HepG2 (cell line): ENCODE data around the gene PSMB2. TPM values are rescaled to one million over a fixed set of nuclear protein-coding genes. Genes with fewer than 3 reads are reported as not detected.

Source experiments
- ETV6 ChIP-seq: sonication (generic); formaldehyde crosslinking; conservative IDR thresholded peaks from 2 replicates; pipeline ENCODE4 v1.4.0; 2020; ENCODE audit warnings: missing genetic modification reagents
- HOXA7 ChIP-seq: sonication (generic); formaldehyde crosslinking; IDR thresholded peaks from 2 replicates; pipeline ENCODE4 v1.8.1; 2022; ENCODE audit warnings: mild to moderate bottlenecking, missing genetic modification reagents, moderate library complexity
- SMARCC2 ChIP-seq: fragments of 450-650 bp; IDR thresholded peaks from 2 replicates; pipeline ENCODE4 v1.6.1; 2017; ENCODE audit warnings: antibody characterized with exemption, mild to moderate bottlenecking
- SP2 ChIP-seq: sonication (generic); formaldehyde crosslinking; IDR thresholded peaks from 2 replicates; pipeline ENCODE4 v1.5.1; 2020; ENCODE audit warnings: mild to moderate bottlenecking, missing genetic modification reagents
- ZFP62 ChIP-seq: sonication (generic); formaldehyde crosslinking; IDR thresholded peaks from 2 replicates; pipeline ENCODE4 v1.4.0; 2020; ENCODE audit warnings: missing genetic modification reagents
- ZNF20 ChIP-seq: sonication (generic); formaldehyde crosslinking; IDR thresholded peaks from 2 replicates; pipeline ENCODE4 v1.4.0; 2020; ENCODE audit warnings: mild to moderate bottlenecking, moderate library complexity, missing genetic modification reagents
- ZNF282 ChIP-seq: fragments of 450-650 bp; IDR thresholded peaks from 2 replicates; pipeline ENCODE4 v1.6.1; 2018; ENCODE audit not compliant: partially characterized antibody
- ZNF432 ChIP-seq: sonication (generic); formaldehyde crosslinking; IDR thresholded peaks from 2 replicates; pipeline ENCODE4 v1.5.0; 2020; ENCODE audit warnings: missing genetic modification reagents, mild to moderate bottlenecking, borderline replicate concordance
- ZNF564 ChIP-seq: sonication (generic); formaldehyde crosslinking; IDR thresholded peaks from 2 replicates; pipeline ENCODE4 v1.8.1; 2023; ENCODE audit warnings: mild to moderate bottlenecking, missing genetic modification reagents
- ZNF607 ChIP-seq: sonication (generic); formaldehyde crosslinking; IDR thresholded peaks from 2 replicates; pipeline ENCODE4 v1.5.1; 2020; ENCODE audit warnings: missing genetic modification reagents, mild to moderate bottlenecking, borderline replicate concordance
- ZNF737 ChIP-seq: sonication (generic); formaldehyde crosslinking; IDR thresholded peaks from 2 replicates; pipeline ENCODE4 v1.5.0; 2020; ENCODE audit warnings: missing genetic modification reagents, mild to moderate bottlenecking, borderline replicate concordance
- ZNF780A ChIP-seq: sonication (generic); formaldehyde crosslinking; IDR thresholded peaks from 2 replicates; pipeline ENCODE4 v1.8.0; 2022; ENCODE audit warnings: mild to moderate bottlenecking, missing genetic modification reagents, moderate library complexity
- polyA plus RNA-seq, 8 experiments: library from polyadenylated mRNA; depleted of rRNA in 3 of 8; stranded (reverse) in 7 of 8; unstranded in 1 of 8; fragments of >200 nt; fragmentation: Illumina TruSeq in 4 of 8; extraction: Trizol in 4 of 8; gene quantifications; 2 replicates each; pipeline versions ENCODE4 v1.2.1 to v1.2.3, GENCODE V29; 2011 to 2016; ENCODE audit warnings: low read depth in 4 of 8, missing spikeins in 1 of 8, mixed read lengths in 1 of 8; ENCODE audit not compliant: insufficient read depth in 1 of 8
- total RNA-seq, 5 experiments: library from RNA; depleted of rRNA; stranded (reverse); fragments of >200 nt; fragmentation: Illumina TruSeq; extraction: Trizol; gene quantifications; 2 replicates each; pipeline ENCODE4 v1.2.3, GENCODE V29; 2016; ENCODE audit warnings: low read depth in 1 of 5
- TF ChIP-seq, protein P1 (sequence below): sonication (generic); formaldehyde crosslinking; IDR thresholded peaks from 2 replicates; pipeline ENCODE4 v1.4.0; 2020; ENCODE audit warnings: low read depth, missing genetic modification reagents
- TF ChIP-seq, protein P2 (sequence below): IDR thresholded peaks from 2 replicates; pipeline ENCODE4 v1.6.1; 2012; ENCODE audit warnings: low read depth, low read length, improper control_type of control experiment
- TF ChIP-seq, protein P3 (sequence below): sonication (generic); formaldehyde crosslinking; IDR thresholded peaks from 2 replicates; pipeline ENCODE4 v1.4.0; 2020; ENCODE audit warnings: mild to moderate bottlenecking, missing genetic modification reagents
- TF ChIP-seq, protein P4 (sequence below): sonication (generic); formaldehyde crosslinking; IDR thresholded peaks from 2 replicates; pipeline ENCODE4 v1.9.0; 2021; ENCODE audit warnings: missing genetic modification reagents, mild to moderate bottlenecking, borderline replicate concordance
- TF ChIP-seq, protein P5 (sequence below): sonication (generic); formaldehyde crosslinking; conservative IDR thresholded peaks from 2 replicates; pipeline ENCODE4 v1.8.0; 2022; ENCODE audit warnings: low read depth, missing genetic modification reagents
- TF ChIP-seq, protein P6 (sequence below): sonication (generic); formaldehyde crosslinking; IDR thresholded peaks from 2 replicates; pipeline ENCODE4 v1.5.0; 2020; ENCODE audit warnings: mild to moderate bottlenecking, low read depth, missing genetic modification reagents, borderline replicate concordance

PSMB2 gene
- total and polyA plus RNA-seq, 2 of the 13 experiments (the other 11 are each of a cell fraction or from before 2014, with no cell fraction given), result 60.6 to 62.2 TPM

DNA sequence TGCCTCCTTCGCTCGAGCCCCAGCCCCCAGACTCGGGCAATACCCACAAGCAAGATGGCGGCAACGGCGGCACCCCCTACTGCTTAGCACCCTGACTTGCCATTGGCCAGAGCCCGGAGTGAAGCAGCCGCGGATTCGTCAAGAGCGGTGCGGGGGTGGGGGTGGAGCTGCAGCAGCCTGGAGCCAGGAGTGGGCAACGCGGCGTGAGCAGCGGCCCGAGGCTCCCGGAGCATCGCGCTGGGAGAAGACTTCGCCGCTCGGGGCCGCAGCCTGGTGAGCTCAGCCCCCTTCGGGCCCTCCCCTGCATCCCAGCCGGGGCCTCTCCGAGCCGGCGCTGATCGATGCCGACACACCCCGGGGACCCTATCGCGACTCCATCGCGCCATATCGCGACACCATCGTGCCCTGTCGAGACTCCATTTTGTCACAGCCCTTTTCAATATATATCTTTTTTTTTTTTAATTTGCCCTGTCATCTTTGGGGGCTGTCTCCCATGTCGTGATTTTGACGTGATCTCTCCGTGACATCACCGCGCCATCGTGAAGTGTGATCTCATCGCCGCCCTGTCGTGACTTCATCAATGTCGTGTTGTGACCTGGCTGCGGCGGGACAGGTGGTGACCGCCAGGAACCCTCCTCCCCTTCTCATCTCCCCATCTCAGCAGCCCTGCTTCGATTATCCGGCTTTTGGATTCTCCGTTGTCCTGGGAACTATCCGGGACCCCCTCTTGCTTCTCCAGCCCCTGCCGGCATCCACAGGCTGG is 83.5 kb downstream of the PSMB2 start, which contains the start of gene NCDN (continued):
- TF ChIP-seq ETV6 (CRISPR knock-in tag) (peak; percentile 33; the same call in 1 of the 2 replicates), SP2 (CRISPR knock-in tag) (peak; percentile 75), ZNF20 (CRISPR knock-in tag) (no peak), ZFP62 (CRISPR knock-in tag) (0 out of 2 replicates have a peak, but pooled peaks have one; percentile 35), SMARCC2 (no peak), ZNF607 (CRISPR knock-in tag) (0 out of 2 replicates have a peak, but pooled peaks have one; percentile 36), ZNF780A (CRISPR knock-in tag) (no peak), ZNF432 (CRISPR knock-in tag) (no peak), ZNF737 (CRISPR knock-in tag) (no peak), ZNF564 (no peak), ZNF282 (no peak), HOXA7 (no peak)
- TF ChIP-seq, protein P1, sequence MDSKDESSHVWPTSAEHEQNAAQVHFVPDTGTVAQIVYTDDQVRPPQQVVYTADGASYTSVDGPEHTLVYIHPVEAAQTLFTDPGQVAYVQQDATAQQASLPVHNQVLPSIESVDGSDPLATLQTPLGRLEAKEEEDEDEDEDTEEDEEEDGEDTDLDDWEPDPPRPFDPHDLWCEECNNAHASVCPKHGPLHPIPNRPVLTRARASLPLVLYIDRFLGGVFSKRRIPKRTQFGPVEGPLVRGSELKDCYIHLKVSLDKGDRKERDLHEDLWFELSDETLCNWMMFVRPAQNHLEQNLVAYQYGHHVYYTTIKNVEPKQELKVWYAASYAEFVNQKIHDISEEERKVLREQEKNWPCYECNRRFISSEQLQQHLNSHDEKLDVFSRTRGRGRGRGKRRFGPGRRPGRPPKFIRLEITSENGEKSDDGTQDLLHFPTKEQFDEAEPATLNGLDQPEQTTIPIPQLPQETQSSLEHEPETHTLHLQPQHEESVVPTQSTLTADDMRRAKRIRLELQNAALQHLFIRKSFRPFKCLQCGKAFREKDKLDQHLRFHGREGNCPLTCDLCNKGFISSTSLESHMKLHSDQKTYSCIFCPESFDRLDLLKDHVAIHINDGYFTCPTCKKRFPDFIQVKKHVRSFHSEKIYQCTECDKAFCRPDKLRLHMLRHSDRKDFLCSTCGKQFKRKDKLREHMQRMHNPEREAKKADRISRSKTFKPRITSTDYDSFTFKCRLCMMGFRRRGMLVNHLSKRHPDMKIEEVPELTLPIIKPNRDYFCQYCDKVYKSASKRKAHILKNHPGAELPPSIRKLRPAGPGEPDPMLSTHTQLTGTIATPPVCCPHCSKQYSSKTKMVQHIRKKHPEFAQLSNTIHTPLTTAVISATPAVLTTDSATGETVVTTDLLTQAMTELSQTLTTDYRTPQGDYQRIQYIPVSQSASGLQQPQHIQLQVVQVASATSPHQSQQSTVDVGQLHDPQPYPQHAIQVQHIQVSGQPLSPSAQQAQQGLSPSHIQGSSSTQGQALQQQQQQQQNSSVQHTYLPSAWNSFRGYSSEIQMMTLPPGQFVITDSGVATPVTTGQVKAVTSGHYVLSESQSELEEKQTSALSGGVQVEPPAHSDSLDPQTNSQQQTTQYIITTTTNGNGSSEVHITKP (CRISPR knock-in tag), result no peak
- TF ChIP-seq, protein P2, sequence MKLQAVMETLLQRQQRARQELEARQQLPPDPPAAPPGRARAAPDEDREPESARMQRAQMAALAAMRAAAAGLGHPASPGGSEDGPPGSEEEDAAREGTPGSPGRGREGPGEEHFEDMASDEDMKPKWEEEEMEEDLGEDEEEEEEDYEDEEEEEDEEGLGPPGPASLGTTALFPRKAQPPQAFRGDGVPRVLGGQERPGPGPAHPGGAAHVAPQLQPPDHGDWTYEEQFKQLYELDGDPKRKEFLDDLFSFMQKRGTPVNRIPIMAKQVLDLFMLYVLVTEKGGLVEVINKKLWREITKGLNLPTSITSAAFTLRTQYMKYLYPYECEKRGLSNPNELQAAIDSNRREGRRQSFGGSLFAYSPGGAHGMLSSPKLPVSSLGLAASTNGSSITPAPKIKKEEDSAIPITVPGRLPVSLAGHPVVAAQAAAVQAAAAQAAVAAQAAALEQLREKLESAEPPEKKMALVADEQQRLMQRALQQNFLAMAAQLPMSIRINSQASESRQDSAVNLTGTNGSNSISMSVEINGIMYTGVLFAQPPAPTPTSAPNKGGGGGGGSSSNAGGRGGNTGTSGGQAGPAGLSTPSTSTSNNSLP, result 0 out of 2 replicates have a peak, but pooled peaks have one; percentile 26
- TF ChIP-seq, protein P3, sequence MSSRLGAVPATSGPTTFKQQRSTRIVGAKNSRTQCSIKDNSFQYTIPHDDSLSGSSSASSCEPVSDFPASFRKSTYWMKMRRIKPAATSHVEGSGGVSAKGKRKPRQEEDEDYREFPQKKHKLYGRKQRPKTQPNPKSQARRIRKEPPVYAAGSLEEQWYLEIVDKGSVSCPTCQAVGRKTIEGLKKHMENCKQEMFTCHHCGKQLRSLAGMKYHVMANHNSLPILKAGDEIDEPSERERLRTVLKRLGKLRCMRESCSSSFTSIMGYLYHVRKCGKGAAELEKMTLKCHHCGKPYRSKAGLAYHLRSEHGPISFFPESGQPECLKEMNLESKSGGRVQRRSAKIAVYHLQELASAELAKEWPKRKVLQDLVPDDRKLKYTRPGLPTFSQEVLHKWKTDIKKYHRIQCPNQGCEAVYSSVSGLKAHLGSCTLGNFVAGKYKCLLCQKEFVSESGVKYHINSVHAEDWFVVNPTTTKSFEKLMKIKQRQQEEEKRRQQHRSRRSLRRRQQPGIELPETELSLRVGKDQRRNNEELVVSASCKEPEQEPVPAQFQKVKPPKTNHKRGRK (CRISPR knock-in tag), result no peak
- TF ChIP-seq, protein P4, sequence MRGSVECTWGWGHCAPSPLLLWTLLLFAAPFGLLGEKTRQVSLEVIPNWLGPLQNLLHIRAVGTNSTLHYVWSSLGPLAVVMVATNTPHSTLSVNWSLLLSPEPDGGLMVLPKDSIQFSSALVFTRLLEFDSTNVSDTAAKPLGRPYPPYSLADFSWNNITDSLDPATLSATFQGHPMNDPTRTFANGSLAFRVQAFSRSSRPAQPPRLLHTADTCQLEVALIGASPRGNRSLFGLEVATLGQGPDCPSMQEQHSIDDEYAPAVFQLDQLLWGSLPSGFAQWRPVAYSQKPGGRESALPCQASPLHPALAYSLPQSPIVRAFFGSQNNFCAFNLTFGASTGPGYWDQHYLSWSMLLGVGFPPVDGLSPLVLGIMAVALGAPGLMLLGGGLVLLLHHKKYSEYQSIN, result no peak
- TF ChIP-seq, protein P5, sequence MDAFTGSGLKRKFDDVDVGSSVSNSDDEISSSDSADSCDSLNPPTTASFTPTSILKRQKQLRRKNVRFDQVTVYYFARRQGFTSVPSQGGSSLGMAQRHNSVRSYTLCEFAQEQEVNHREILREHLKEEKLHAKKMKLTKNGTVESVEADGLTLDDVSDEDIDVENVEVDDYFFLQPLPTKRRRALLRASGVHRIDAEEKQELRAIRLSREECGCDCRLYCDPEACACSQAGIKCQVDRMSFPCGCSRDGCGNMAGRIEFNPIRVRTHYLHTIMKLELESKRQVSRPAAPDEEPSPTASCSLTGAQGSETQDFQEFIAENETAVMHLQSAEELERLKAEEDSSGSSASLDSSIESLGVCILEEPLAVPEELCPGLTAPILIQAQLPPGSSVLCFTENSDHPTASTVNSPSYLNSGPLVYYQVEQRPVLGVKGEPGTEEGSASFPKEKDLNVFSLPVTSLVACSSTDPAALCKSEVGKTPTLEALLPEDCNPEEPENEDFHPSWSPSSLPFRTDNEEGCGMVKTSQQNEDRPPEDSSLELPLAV (CRISPR knock-in tag), result no peak
- TF ChIP-seq, protein P6, sequence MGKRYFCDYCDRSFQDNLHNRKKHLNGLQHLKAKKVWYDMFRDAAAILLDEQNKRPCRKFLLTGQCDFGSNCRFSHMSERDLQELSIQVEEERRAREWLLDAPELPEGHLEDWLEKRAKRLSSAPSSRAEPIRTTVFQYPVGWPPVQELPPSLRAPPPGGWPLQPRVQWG (CRISPR knock-in tag), result no peak
